Endothelial cell of umbilical vein (primary cell): ENCODE measurements around the gene PEX10. TPM values are rescaled to one million over a fixed set of nuclear protein-coding genes. Genes with fewer than 3 reads are reported as not detected.

ENCODE experiments used
- BruUV-seq: library from RNA; stranded (reverse); fragments of 400-500 nt; replicated peaks from 2 replicates; lab custom pipeline; 2021; lab: Mats Ljungman, UMichigan
- CTCF ChIA-PET: fragments of 300-600, 350-600 bp; sonication (Branson Sonifier 250); formaldehyde crosslinking; loops from one replicate; lab custom pipeline; 2021; ENCODE audit warnings: antibody characterized with exemption, inconsistent platforms; lab: Charles Lee
- POLR2A ChIA-PET: fragments of 300-600, 350-600 bp; sonication (Branson Sonifier 250); formaldehyde crosslinking; loops from one replicate; lab custom pipeline; 2021; ENCODE audit warnings: antibody characterized with exemption, inconsistent platforms; lab: Charles Lee
- DNase-seq: peaks from one replicate; pipeline ENCODE4 v3.0.0-alpha.2; 2011; ENCODE audit warnings: low read depth, low spot score
- FAIRE-seq: peaks from 2 replicates; lab custom pipeline; 2011; peaks lifted over from hg19 to GRCh38; lab: Jason Lieb, UNC
- H2AFZ ChIP-seq: 2 replicates; pipeline ENCODE4 v1.6.0; 2012; ENCODE audit warnings: low read depth, low read length, control low read depth, inconsistent platforms
- H3K27ac ChIP-seq: 2 replicates; pipeline ENCODE4 v1.5.1; 2011; ENCODE audit warnings: low read depth, mild to moderate bottlenecking, control low read depth, low read length, moderate library complexity; ENCODE audit not compliant: insufficient read depth
- H3K27me3 ChIP-seq, 2 experiments: 2 replicates each; pipeline versions ENCODE4 v1.6.0 to v1.6.1; 2011; ENCODE audit warnings: low read length in 2 of 2, mixed read lengths in 1 of 2; ENCODE audit not compliant: control insufficient read depth in 2 of 2, insufficient read depth in 2 of 2
- H3K36me3 ChIP-seq, 2 experiments: 2 replicates in 1 of 2; 3 replicates in 1 of 2; pipeline ENCODE4 v1.5.1; 2011; ENCODE audit warnings: low read length in 2 of 2, mild to moderate bottlenecking in 1 of 2, moderate library complexity in 1 of 2; ENCODE audit not compliant: control insufficient read depth in 2 of 2, insufficient read depth in 2 of 2; ENCODE audit errors: extremely low read depth in 1 of 2
- H3K4me1 ChIP-seq: 3 replicates; pipeline ENCODE4 v1.5.1; 2011; ENCODE audit warnings: mild to moderate bottlenecking, low read length; ENCODE audit not compliant: control insufficient read depth, insufficient read depth; ENCODE audit errors: extremely low read depth
- H3K4me2 ChIP-seq: 2 replicates; pipeline ENCODE4 v1.6.1; 2011; ENCODE audit warnings: low read length, control low read depth, mixed read lengths; ENCODE audit not compliant: insufficient read depth
- H3K4me3 ChIP-seq, 3 experiments: fragments of 200-600 bp in 1 of 3; sonication (generic), shearing (Covaris generic) in 1 of 3; replicated peaks in 1 of 3; 2 replicates each; pipeline ENCODE4 v1.5.1; 2011 to 2016; ENCODE audit warnings: control low read depth in 3 of 3, low read length in 3 of 3, mild to moderate bottlenecking in 2 of 3, inconsistent platforms in 1 of 3, low read depth in 1 of 3, moderate library complexity in 1 of 3; ENCODE audit not compliant: insufficient read depth in 1 of 3
- H3K79me2 ChIP-seq: 2 replicates; pipeline ENCODE4 v1.6.0; 2012; ENCODE audit warnings: low read length, inconsistent platforms; ENCODE audit not compliant: control insufficient read depth, insufficient read depth
- H3K9ac ChIP-seq: replicated peaks from 2 replicates; pipeline ENCODE3; 2011; ENCODE audit warnings: low read length, control low read depth; ENCODE audit not compliant: insufficient read depth; ENCODE audit errors: extremely low read depth
- H3K9me1 ChIP-seq: replicated peaks from 3 replicates; pipeline ENCODE4 v1.6.0; 2011; ENCODE audit warnings: mild to moderate bottlenecking, low read length; ENCODE audit not compliant: control insufficient read depth, insufficient read depth; ENCODE audit errors: extremely low read depth
- H3K9me3 ChIP-seq: replicated peaks from 2 replicates; pipeline ENCODE4 v1.5.1; 2012; ENCODE audit warnings: low read length, inconsistent platforms; ENCODE audit not compliant: control insufficient read depth, insufficient read depth
- H4K20me1 ChIP-seq: replicated peaks from 2 replicates; pipeline ENCODE3; 2011; ENCODE audit warnings: mild to moderate bottlenecking, low read length; ENCODE audit not compliant: control insufficient read depth, insufficient read depth; ENCODE audit errors: extremely low read depth
- CTCF ChIP-seq, 2 donors: IDR thresholded peaks; 1 replicate in 1 of 2; 2 replicates in 1 of 2; pipeline ENCODE4 v1.5.1; 2011; ENCODE audit warnings: low read length in 2 of 2, mild to moderate bottlenecking in 2 of 2, moderate library complexity in 2 of 2, control low read depth in 1 of 2, inconsistent platforms in 1 of 2, low read depth in 1 of 2; ENCODE audit not compliant: insufficient read depth in 1 of 2; ENCODE audit errors: extremely low read depth in 1 of 2
- EZH2 ChIP-seq: IDR thresholded peaks from 2 replicates; pipeline ENCODE4 v1.6.1; 2012; ENCODE audit warnings: borderline replicate concordance, low read depth, mild to moderate bottlenecking, moderate library complexity, low read length, inconsistent platforms; ENCODE audit not compliant: severe bottlenecking
- FOS ChIP-seq: IDR thresholded peaks from 2 replicates; pipeline ENCODE4 v1.6.1; 2011; ENCODE audit warnings: mild to moderate bottlenecking, low read length, moderate library complexity, borderline replicate concordance; ENCODE audit not compliant: insufficient read depth
- GATA2 ChIP-seq: IDR thresholded peaks from 2 replicates; pipeline ENCODE4 v1.7.0; 2011; ENCODE audit warnings: low read depth, mild to moderate bottlenecking, moderate library complexity, mixed read lengths, low read length; ENCODE audit not compliant: insufficient read length, insufficient read depth
- JUN ChIP-seq: IDR thresholded peaks from 2 replicates; pipeline ENCODE4 v1.6.1; 2011; ENCODE audit warnings: borderline replicate concordance, low read depth; ENCODE audit not compliant: insufficient read length, insufficient read depth
- MAX ChIP-seq: IDR thresholded peaks from 2 replicates; pipeline ENCODE4 v1.6.1; 2011; ENCODE audit not compliant: insufficient read depth, insufficient read length
- MYC ChIP-seq: IDR thresholded peaks from one replicate; pipeline ENCODE4 v1.6.1; 2011; ENCODE audit warnings: mild to moderate bottlenecking, low read depth, low read length
- POLR2A ChIP-seq: IDR thresholded peaks from 2 replicates; pipeline ENCODE4 v1.6.1; 2012; ENCODE audit warnings: low read depth, mild to moderate bottlenecking, control low read depth, low read length
- POLR2AphosphoS5 ChIP-seq: IDR thresholded peaks from 2 replicates; pipeline ENCODE4 v1.6.1; 2012; ENCODE audit warnings: low read depth, mild to moderate bottlenecking, control low read depth, low read length, moderate library complexity; ENCODE audit not compliant: insufficient read depth
- dilution Hi-C: fragments of 300-500 bp; cut with MboI; formaldehyde crosslinking; loops from one replicate; pipeline ENCODE4 v1.15.0; 2019; ENCODE audit warnings: low sequenced_read_pairs; ENCODE audit not compliant: extremely low pct_ligation_motif_present
- intact Hi-C: fragments of 100-400 bp; cut with micrococcal nuclease; formaldehyde crosslinking; loops from one replicate; pipeline ENCODE4 v1.10.0; 2022
- polyA plus RNA-seq, 4 experiments: library from polyadenylated mRNA; depleted of rRNA in 3 of 4; stranded (reverse) in 3 of 4; unstranded in 1 of 4; fragments of >200 nt; gene quantifications; 2 replicates each; pipeline versions ENCODE4 v1.2.1 to v1.2.3, GENCODE V29; 2011 to 2012; ENCODE audit warnings: missing spikeins in 1 of 4
- total RNA-seq: library from RNA; stranded (reverse); gene quantifications from 2 replicates; pipeline ENCODE4 v1.2.3, GENCODE V29; 2021

The PEX10 gene
- total and polyA plus RNA-seq, 2 donors (not counting 3 experiments of a cell fraction or from before 2014, with no cell fraction given), result 25.1 to 26.7 TPM

- Histone ChIP-seq H3K9me3 (no peaks in the 10 kb centered on the region), H3K27ac (no peak overlapping the region), H3K9ac (no peak overlapping the region), H3K4me1 (peaks cover 16% of the 10 kb centered on the region), H3K79me2 (no peaks in the 10 kb centered on the region), H3K9me1 (no peaks in the 10 kb centered on the region), H3K4me2 (no peak overlapping the region), H3K27me3 (peaks cover 6 to 13% of the 10 kb centered on the region in 2 experiments), H3K36me3 (no peaks in the 10 kb centered on the region), H2AFZ (no peak overlapping the region), H4K20me1 (no peaks in the 10 kb centered on the region), H3K4me3 (no peak overlapping the region)
- dilution Hi-C loops, result no loop called here
- TF ChIP-seq FOS, result no peak
- TF ChIP-seq JUN, result no peak
- no peak for TF ChIP-seq MYC
- ChIA-PET POLR2A (no interaction called here), CTCF (interaction anchor here (1.4 to 1.5 kb wide), 2 partner anchors 102 to 978 kb away, joined by 4 read pairs; no protein-coding TSS in a partner anchor)
- FAIRE-seq (no peak), DNase-seq (no peak)
- BruUV-seq, result no TSS peak
- intact Hi-C loops, result no loop called here
Observed at GRCh38 chr1:2446861-2447260, 34.5 kb upstream of the PEX10 start.

- FAIRE-seq (no peak), DNase-seq (no peak)
- no peak for TF ChIP-seq CTCF (IDR thresholded peaks at IDR 0.05; ENCODE audit: extremely low read depth in 1 of 2, insufficient read depth in 1 of 2, low read depth in 1 of 2, low read length in 2 of 2)
- TF ChIP-seq POLR2A, result no peak
- TF ChIP-seq POLR2AphosphoS5, result no peak
- no peak for TF ChIP-seq JUN
- TF ChIP-seq GATA2, result no peak
- TF ChIP-seq MAX, result no peak
- no peak for TF ChIP-seq FOS
- no peak for TF ChIP-seq EZH2
- no peak for TF ChIP-seq MYC
- H2AFZ ChIP-seq, result no peak overlapping the region
- dilution Hi-C loops, result no loop called here
- no peak overlapping the region for H3K4me2 ChIP-seq
- H3K36me3 ChIP-seq, result no peaks in the 10 kb centered on the region
- no peaks in the 10 kb centered on the region for H4K20me1 ChIP-seq
- no peaks in the 10 kb centered on the region for H3K79me2 ChIP-seq
- CTCF ChIA-PET, result interaction anchor here (0.8 to 1.5 kb wide), 3 partner anchors 101 to 978 kb away, joined by 4 read pairs; no protein-coding TSS in a partner anchor
- no TSS peak for BruUV-seq
- peaks cover 6 to 13% of the 10 kb centered on the region in 2 experiments for H3K27me3 ChIP-seq
- no peak overlapping the region for H3K27ac ChIP-seq
- H3K9me3 ChIP-seq, result no peaks in the 10 kb centered on the region
- POLR2A ChIA-PET, result no interaction called here
- no peak overlapping the region for H3K4me3 ChIP-seq
- peaks cover 14% of the 10 kb centered on the region for H3K4me1 ChIP-seq
- no peak overlapping the region for H3K9ac ChIP-seq
- H3K9me1 ChIP-seq, result no peaks in the 10 kb centered on the region
- intact Hi-C loops, result no loop called here
Observed at GRCh38 chr1:2446394-2446793, 34.0 kb upstream of the PEX10 start.
